SU-DHL-6 (cell line): ENCODE data around the gene IFNGR2.
"Not testable (repeated sequence)": the region's sequence is repeated elsewhere in the genome, so short reads cannot be mapped to it uniquely, and the experiment has no call there.

Source experiments
- H2AFZ ChIP-seq: fragments of 200-600 bp; sonication (generic); 2 replicates; pipeline ENCODE4 v1.6.1; 2014; ENCODE audit warnings: low read depth, mild to moderate bottlenecking, moderate library complexity, mixed read lengths, antibody characterized with exemption, low read length; ENCODE audit not compliant: severe bottlenecking
- H3F3A ChIP-seq: fragments of 200-600 bp; shearing (Covaris generic); 2 replicates; pipeline ENCODE4 v1.6.0; 2016; ENCODE audit warnings: antibody characterized with exemption, mild to moderate bottlenecking; ENCODE audit not compliant: insufficient read depth
- H3K27ac ChIP-seq: fragments of 200-600 bp; sonication (generic); 2 replicates; pipeline ENCODE4 v1.5.1; 2016; ENCODE audit warnings: low read depth, mild to moderate bottlenecking, low read length, moderate library complexity, mixed read lengths
- H3K27me3 ChIP-seq: fragments of 200-600 bp; sonication (generic), shearing (Covaris generic); 2 replicates; pipeline ENCODE4 v1.6.0; 2014; ENCODE audit warnings: mild to moderate bottlenecking, low read length
- H3K36me3 ChIP-seq: fragments of 200-600 bp; sonication (generic); 2 replicates; pipeline ENCODE4 v1.6.1; 2014; ENCODE audit warnings: mild to moderate bottlenecking, low read length, mixed read lengths
- H3K4me2 ChIP-seq: fragments of 300-600, 200-600 bp; shearing (Covaris generic), sonication (generic); 2 replicates; pipeline ENCODE4 v1.6.0; 2014; ENCODE audit warnings: low read length, low read depth, mild to moderate bottlenecking; ENCODE audit not compliant: poor library complexity, severe bottlenecking
- H3K4me3 ChIP-seq: fragments of 200-600 bp; sonication (generic); 2 replicates; pipeline ENCODE4 v1.5.1; 2014; ENCODE audit warnings: antibody characterized with exemption, low read length, mild to moderate bottlenecking, mixed read lengths; ENCODE audit not compliant: insufficient read depth, poor library complexity, severe bottlenecking
- H3K79me2 ChIP-seq: fragments of 200-600 bp; sonication (generic); 2 replicates; pipeline ENCODE4 v1.6.1; 2014; ENCODE audit warnings: mild to moderate bottlenecking, low read length, moderate library complexity; ENCODE audit not compliant: insufficient read depth
- H3K9ac ChIP-seq: fragments of 200-600 bp; sonication (generic); 2 replicates; pipeline ENCODE4 v1.7.0; 2014; ENCODE audit warnings: mild to moderate bottlenecking, low read length
- H3K9me2 ChIP-seq: fragments of 200-600 bp; sonication (generic); replicated peaks from 2 replicates; pipeline ENCODE4 v1.6.1; 2014; ENCODE audit warnings: low read length; ENCODE audit not compliant: insufficient read depth
- H3K9me3 ChIP-seq: fragments of 200-600 bp; sonication (generic); 2 replicates; pipeline ENCODE4 v1.6.1; 2014; ENCODE audit warnings: low read length, mixed read lengths; ENCODE audit not compliant: insufficient read depth
- H4K20me1 ChIP-seq: fragments of 200-600 bp; sonication (generic); 2 replicates; pipeline ENCODE4 v1.6.1; 2014; ENCODE audit warnings: low read depth, mild to moderate bottlenecking, antibody characterized with exemption, low read length, moderate library complexity, mixed read lengths
- EZH2phosphoT487 ChIP-seq: fragments of 200-600 bp; sonication (generic), shearing (Covaris generic); conservative IDR thresholded peaks from 2 replicates; pipeline ENCODE4 v1.6.1; 2018; ENCODE audit warnings: mild to moderate bottlenecking, antibody characterized with exemption, low read length, moderate library complexity, mixed read lengths
- TF ChIP-seq, protein P1 (sequence below): fragments of 200-600 bp; sonication (generic); IDR thresholded peaks from one replicate; pipeline ENCODE4 v1.5.1; 2017; ENCODE audit warnings: antibody characterized with exemption, mild to moderate bottlenecking, low read length, moderate library complexity; ENCODE audit not compliant: insufficient read depth, poor library complexity, severe bottlenecking

IFNGR2 gene

DNA sequence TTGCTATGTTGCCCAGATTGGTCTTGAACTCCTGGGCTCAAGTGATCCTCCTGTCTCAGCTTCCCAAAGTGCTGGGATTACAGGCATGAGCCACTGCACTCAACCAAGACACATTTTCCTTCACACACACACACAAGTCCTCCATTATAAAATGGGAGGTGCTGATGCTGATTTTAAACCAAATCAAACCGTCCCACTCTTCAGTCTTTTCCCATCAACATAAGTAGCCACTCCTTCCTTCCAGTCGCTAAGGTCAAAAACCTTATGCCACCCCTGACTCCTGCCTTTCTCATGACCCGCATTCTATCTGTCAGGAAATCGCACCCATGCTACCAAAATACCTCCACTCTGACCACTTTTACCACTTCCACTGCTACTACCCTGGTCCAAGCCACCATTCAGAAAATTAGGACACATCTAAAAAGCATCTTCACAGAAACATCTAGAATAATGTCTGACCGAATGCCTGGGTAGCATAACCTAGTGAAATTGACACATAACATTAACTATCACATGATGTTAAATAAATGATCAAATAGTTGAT lies 28.0 kb upstream of the IFNGR2 start:
- peak overlapping the region; percentile 81 for H3K4me2 ChIP-seq
- peak overlapping the region; percentile 54 for H3K9ac ChIP-seq
- H2AFZ ChIP-seq, result peak overlapping the region; percentile 46
- peaks cover 48% of the 10 kb centered on the region for H3F3A ChIP-seq
- H4K20me1 ChIP-seq, result no peaks in the 10 kb centered on the region
- H3K79me2 ChIP-seq, result no peaks in the 10 kb centered on the region
- H3K9me2 ChIP-seq, result no peaks in the 10 kb centered on the region
- peak overlapping the region; percentile 13 for H3K4me3 ChIP-seq
- no peaks in the 10 kb centered on the region for H3K27me3 ChIP-seq
- H3K27ac ChIP-seq, result peak overlapping the region; percentile 97
- H3K9me3 ChIP-seq, result no peaks in the 10 kb centered on the region
- no peaks in the 10 kb centered on the region for H3K36me3 ChIP-seq
- TF ChIP-seq, protein P1, sequence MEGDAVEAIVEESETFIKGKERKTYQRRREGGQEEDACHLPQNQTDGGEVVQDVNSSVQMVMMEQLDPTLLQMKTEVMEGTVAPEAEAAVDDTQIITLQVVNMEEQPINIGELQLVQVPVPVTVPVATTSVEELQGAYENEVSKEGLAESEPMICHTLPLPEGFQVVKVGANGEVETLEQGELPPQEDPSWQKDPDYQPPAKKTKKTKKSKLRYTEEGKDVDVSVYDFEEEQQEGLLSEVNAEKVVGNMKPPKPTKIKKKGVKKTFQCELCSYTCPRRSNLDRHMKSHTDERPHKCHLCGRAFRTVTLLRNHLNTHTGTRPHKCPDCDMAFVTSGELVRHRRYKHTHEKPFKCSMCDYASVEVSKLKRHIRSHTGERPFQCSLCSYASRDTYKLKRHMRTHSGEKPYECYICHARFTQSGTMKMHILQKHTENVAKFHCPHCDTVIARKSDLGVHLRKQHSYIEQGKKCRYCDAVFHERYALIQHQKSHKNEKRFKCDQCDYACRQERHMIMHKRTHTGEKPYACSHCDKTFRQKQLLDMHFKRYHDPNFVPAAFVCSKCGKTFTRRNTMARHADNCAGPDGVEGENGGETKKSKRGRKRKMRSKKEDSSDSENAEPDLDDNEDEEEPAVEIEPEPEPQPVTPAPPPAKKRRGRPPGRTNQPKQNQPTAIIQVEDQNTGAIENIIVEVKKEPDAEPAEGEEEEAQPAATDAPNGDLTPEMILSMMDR, result no peak
- no peak for TF ChIP-seq EZH2phosphoT487

DNA sequence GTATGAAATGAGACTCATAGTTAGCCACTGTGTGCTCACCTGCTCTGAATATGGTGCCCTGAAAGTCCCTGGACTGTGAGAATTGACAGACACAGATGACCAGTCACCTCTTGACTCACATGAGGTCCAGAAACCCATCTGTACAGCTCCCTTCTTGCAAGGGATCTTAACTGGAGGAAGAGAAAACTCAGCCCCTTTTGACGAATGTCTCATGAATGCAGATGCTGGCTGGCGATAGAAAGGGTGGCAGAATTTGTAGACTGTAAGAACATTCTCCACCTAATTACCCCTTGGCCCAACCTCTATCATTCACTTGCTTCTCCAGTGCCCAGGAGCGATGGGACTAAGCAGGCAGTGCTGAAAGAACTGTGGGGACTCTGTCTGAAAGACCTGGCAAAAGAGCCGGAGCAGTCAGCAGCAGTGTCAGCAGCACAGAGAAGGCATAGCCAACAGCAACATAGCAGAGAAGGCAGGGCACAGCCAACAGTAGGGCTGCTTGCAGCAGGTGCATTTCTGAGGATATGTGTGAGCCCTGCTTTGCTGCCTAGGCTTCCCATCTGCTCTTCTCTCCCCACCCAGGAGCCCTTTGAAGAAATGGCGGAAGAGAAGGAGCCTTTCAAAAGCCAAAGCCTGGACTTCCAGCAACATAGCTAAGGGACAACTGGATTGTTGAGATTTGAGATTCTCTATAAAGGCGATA lies 25.8 kb upstream of the IFNGR2 start:
- Histone ChIP-seq H3K36me3 (no peaks in the 10 kb centered on the region), H4K20me1 (no peaks in the 10 kb centered on the region), H3K27ac (peak overlapping the region; percentile 80), H3K27me3 (no peaks in the 10 kb centered on the region), H3F3A (peaks cover 68% of the 10 kb centered on the region), H3K9me2 (no peaks in the 10 kb centered on the region), H3K4me2 (peak overlapping the region; percentile 53), H3K4me3 (no peak overlapping the region), H3K9ac (peak overlapping the region; percentile 50), H3K79me2 (no peaks in the 10 kb centered on the region), H3K9me3 (no peaks in the 10 kb centered on the region), H2AFZ (peak overlapping the region; percentile 92)
- TF ChIP-seq, protein P1, result no peak
- no peak for TF ChIP-seq EZH2phosphoT487

DNA sequence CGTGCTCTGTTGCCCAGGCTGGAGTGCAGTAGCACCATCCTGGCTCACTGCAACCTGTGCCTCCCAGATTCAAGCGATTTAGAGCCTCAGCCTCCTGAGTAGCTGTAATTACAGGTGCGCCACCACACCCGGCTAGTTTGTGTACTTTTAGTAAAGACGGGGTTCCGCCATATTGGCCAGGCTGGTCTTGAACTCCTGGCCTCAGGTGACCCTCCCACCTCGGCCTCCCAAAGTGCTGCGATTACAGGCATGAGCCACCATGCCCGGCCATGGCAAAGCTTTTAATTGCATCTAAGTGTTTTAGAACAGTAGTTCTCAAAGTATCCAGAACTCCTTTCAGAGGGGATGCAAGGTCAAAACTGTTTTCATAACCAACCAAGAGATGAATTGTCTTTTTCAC lies 25.1 kb upstream of the IFNGR2 start:
- Histone ChIP-seq H3K9me2 (no peaks in the 10 kb centered on the region), H3F3A (peaks cover 75% of the 10 kb centered on the region), H3K9me3 (no peaks in the 10 kb centered on the region), H4K20me1 (no peaks in the 10 kb centered on the region), H3K4me3 (no peak overlapping the region), H3K79me2 (no peaks in the 10 kb centered on the region), H3K9ac (no peak overlapping the region), H2AFZ (no peak overlapping the region), H3K27ac (peak overlapping the region; percentile 80), H3K4me2 (no peak overlapping the region), H3K36me3 (no peaks in the 10 kb centered on the region), H3K27me3 (no peaks in the 10 kb centered on the region)
- TF ChIP-seq EZH2phosphoT487, result no peak
- TF ChIP-seq, protein P1, result no peak

DNA sequence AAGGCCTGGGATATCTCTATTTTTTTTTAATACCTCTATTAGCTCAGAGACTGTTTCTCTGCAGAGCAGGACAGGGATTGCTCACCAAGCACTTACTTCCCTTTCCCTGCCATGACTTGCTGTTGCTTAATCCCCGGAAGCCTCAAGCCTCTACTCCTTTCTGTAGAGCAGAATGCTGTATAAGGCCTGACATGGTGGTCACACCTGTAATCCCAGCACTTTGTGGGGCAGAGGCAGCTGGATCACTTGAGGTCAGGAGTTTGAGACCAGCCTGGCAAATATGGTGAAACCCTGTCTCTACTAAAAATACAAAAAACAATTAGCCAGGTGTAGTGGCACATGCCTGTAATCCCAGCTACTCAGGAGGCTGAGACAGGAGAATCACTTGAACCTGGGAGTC lies 23.3 kb upstream of the IFNGR2 start:
- not testable (repeated sequence) for H4K20me1 ChIP-seq, H3K9me3 ChIP-seq, H3K79me2 ChIP-seq, H3K36me3 ChIP-seq, H3K27me3 ChIP-seq, H2AFZ ChIP-seq, H3K4me3 ChIP-seq, H3K9me2 ChIP-seq
- Histone ChIP-seq H3F3A (peaks cover 75% of the 10 kb centered on the region), H3K9ac (peak overlapping the region; percentile 69), H3K4me2 (peak overlapping the region; percentile 98), H3K27ac (peak overlapping the region; percentile 98)
